Fibroblast of mammary gland (primary cell): ENCODE results near the gene CCDC110.

Source experiments
- DNase-seq: peaks from one replicate; pipeline ENCODE4 v3.0.0-alpha.2; 2010; ENCODE audit warnings: low read depth
- H3K4me3 ChIP-seq: 2 replicates; pipeline ENCODE4 v1.5.1; 2011; ENCODE audit warnings: low read depth, mild to moderate bottlenecking, low read length, moderate library complexity; ENCODE audit not compliant: control insufficient read depth
- TF ChIP-seq, protein P1 (sequence below): conservative IDR thresholded peaks from 2 replicates; pipeline ENCODE4 v1.5.1; 2011; ENCODE audit warnings: low read depth, low read length, inconsistent platforms; ENCODE audit not compliant: control insufficient read depth, insufficient read depth

The CCDC110 gene

DNA sequence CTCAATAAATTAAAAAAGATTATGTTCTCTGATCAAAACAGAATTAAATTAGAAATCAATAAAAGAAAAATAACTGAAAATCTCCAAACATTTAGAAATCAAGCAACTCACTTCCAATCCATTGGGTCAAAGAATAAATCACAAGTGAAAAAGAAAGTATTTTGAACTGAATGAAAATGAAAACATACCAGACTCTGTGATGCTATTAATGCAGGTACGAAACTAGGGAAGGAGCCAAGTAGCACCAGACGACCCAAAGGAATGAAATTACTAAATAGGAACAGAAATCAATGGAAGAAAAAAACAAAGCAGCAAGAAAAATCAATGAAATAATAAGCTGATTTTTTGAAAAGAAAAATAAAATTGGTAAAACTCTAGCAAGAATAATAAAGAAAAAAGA is 15.4 kb downstream of the CCDC110 start:
- no peak for DNase-seq
- TF ChIP-seq, protein P1, sequence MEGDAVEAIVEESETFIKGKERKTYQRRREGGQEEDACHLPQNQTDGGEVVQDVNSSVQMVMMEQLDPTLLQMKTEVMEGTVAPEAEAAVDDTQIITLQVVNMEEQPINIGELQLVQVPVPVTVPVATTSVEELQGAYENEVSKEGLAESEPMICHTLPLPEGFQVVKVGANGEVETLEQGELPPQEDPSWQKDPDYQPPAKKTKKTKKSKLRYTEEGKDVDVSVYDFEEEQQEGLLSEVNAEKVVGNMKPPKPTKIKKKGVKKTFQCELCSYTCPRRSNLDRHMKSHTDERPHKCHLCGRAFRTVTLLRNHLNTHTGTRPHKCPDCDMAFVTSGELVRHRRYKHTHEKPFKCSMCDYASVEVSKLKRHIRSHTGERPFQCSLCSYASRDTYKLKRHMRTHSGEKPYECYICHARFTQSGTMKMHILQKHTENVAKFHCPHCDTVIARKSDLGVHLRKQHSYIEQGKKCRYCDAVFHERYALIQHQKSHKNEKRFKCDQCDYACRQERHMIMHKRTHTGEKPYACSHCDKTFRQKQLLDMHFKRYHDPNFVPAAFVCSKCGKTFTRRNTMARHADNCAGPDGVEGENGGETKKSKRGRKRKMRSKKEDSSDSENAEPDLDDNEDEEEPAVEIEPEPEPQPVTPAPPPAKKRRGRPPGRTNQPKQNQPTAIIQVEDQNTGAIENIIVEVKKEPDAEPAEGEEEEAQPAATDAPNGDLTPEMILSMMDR = no peak
- H3K4me3 ChIP-seq = no peak overlapping the region

DNA sequence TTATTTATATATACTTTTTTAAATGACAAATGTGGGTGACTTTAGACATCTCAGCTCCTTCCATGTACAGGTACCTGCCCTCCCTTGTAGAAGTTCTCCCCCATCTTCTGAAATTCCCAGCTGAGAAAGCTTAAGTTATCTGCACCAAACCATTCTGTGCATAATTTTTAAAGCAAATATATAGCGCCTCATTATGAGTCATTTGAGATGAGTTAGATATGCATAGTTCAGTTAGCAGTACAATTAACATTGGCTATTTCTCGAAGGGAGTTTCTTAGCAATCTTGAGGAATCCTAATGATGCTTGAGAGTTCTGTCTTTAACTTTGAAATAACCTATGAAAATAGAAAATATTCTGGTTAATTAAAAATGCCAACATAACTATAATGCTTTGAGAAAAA is 26.3 kb downstream of the CCDC110 start:
- H3K4me3 ChIP-seq = no peak overlapping the region
- DNase-seq = no peak
- TF ChIP-seq, protein P1 = no peak

- no peak overlapping the region for H3K4me3 ChIP-seq
- TF ChIP-seq, protein P1 = no peak
Measured at GRCh38 chr4:185441479-185441878, 30.1 kb downstream of the CCDC110 start.

GRCh38 chr4:185437809-185438208 is 33.7 kb downstream of the CCDC110 start:
- no peak overlapping the region for H3K4me3 ChIP-seq
- TF ChIP-seq, protein P1 = no peak
- no peak for DNase-seq

More at GRCh38 chr4:185441479-185441878, 30.1 kb downstream of the CCDC110 start:
- DNase-seq = no peak

DNA sequence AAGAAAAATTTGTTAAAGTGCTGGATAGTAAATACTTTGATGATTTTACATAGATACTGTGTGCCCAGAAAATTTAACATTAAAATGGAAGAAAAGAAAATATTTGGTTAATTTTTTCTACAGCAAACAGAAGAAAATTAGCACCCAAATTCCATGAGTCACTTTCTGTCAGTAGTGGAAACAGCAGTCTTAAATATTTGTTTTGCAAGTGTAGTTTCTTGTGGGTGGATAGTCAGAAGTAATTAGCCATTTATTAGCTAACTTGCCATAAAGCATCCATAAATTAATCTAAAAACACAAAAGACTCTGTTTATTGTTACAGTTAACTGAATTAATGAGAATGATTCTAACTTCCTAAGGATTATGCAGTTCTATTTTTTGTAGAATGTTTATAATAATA is 36.1 kb downstream of the CCDC110 start:
- H3K4me3 ChIP-seq = no peak overlapping the region
- TF ChIP-seq, protein P1 = no peak

GRCh38 chr4:185429660-185430059 is 41.9 kb downstream of the CCDC110 start:
- TF ChIP-seq, protein P1 = no peak
- H3K4me3 ChIP-seq = no peak overlapping the region
- DNase-seq = no peak

More for the DNA sequence above, 36.1 kb downstream of the CCDC110 start:
- no peak for DNase-seq
